HCT116 (cell line): ENCODE data around the gene SLC9A9. TPM values are rescaled to one million over a fixed set of nuclear protein-coding genes. Genes with fewer than 3 reads are reported as not detected.

Source experiments
- ATAC-seq: fragments of 200-7000 bp; cut with Tn5 transposase; 2 replicates; pipeline ENCODE4 v1.9.1; 2020; ENCODE audit warnings: mild to moderate bottlenecking, moderate library complexity
- BruUV-seq: library from RNA; stranded (reverse); fragments of 400-500 nt; replicated peaks from 2 replicates; lab custom pipeline; 2021; lab: Mats Ljungman, UMichigan
- CTCF ChIA-PET: fragments of 300-600 bp; sonication (Branson Sonifier 250); formaldehyde crosslinking; loops from one replicate; lab custom pipeline; 2021; ENCODE audit warnings: antibody characterized with exemption; lab: Charles Lee
- POLR2A ChIA-PET: fragments of 300-600, 350-600 bp; sonication (Branson Sonifier 250); formaldehyde crosslinking; loops from one replicate; lab custom pipeline; 2021; ENCODE audit warnings: antibody characterized with exemption; lab: Charles Lee
- RAD21 ChIA-PET, 2 experiments: fragments of 300-600 bp; sonication (Branson Sonifier 250); formaldehyde crosslinking; loops; one replicate each; lab custom pipeline; 2023; ENCODE audit warnings: low total read pairs in 2 of 2; ENCODE audit not compliant: uncharacterized antibody in 2 of 2, unreplicated experiment in 2 of 2, low non-redundant PET in 1 of 2; lab: Charles Lee
- DNase-seq: peaks from one replicate; pipeline ENCODE4 v3.0.0-alpha.2; 2010; ENCODE audit warnings: low read depth, low spot score
- H2AFZ ChIP-seq: fragments of 200-600 bp; shearing (Covaris generic), sonication (generic); 2 replicates; pipeline ENCODE4 v1.6.1; 2017; ENCODE audit warnings: low read depth, mixed run types, mixed read lengths, antibody characterized with exemption, low read length; ENCODE audit not compliant: poor library complexity, severe bottlenecking
- H3K27ac ChIP-seq: 2 replicates; pipeline ENCODE4 v1.5.1; 2012; ENCODE audit warnings: low read depth, low read length
- H3K27me3 ChIP-seq: fragments of 200-600 bp; sonication (generic); 2 replicates; pipeline ENCODE4 v1.6.1; 2016; ENCODE audit warnings: mixed run types, low read length, mixed read lengths; ENCODE audit not compliant: insufficient read depth
- H3K36me3 ChIP-seq, 2 experiments: fragments of 200-500 bp in 1 of 2; fragments of 200-600 bp in 1 of 2; sonication (Bioruptor generic) in 1 of 2; sonication (generic) in 1 of 2; 2 replicates each; pipeline versions ENCODE4 v1.5.1 to v1.6.1; 2014 to 2016; ENCODE audit warnings: low read length in 2 of 2, inconsistent platforms in 1 of 2, mixed read lengths in 1 of 2, mixed run types in 1 of 2; ENCODE audit not compliant: insufficient read depth in 2 of 2, control insufficient read depth in 1 of 2
- H3K4me1 ChIP-seq, 2 experiments: fragments of 200-600 bp in 1 of 2; sonication (generic) in 1 of 2; 2 replicates each; pipeline versions ENCODE4 v1.5.1 to v1.6.1; 2012 to 2017; ENCODE audit warnings: low read length in 2 of 2, inconsistent platforms in 1 of 2, mild to moderate bottlenecking in 1 of 2, mixed read lengths in 1 of 2, mixed run types in 1 of 2, moderate library complexity in 1 of 2; ENCODE audit not compliant: insufficient read depth in 2 of 2, control insufficient read depth in 1 of 2
- H3K4me2 ChIP-seq: fragments of 200-600 bp; sonication (generic); 2 replicates; pipeline ENCODE4 v1.6.1; 2017; ENCODE audit warnings: mixed run types, low read length, mixed read lengths
- H3K4me3 ChIP-seq, 2 experiments: fragments of 200-600 bp in 1 of 2; sonication (generic) in 1 of 2; replicated peaks in 1 of 2; 2 replicates each; pipeline ENCODE4 v1.5.1; 2011 to 2016; ENCODE audit warnings: low read length in 2 of 2, control low read depth in 1 of 2, low read depth in 1 of 2, mild to moderate bottlenecking in 1 of 2, mixed read lengths in 1 of 2, mixed run types in 1 of 2
- H3K79me2 ChIP-seq: fragments of 200-600 bp; sonication (generic); 2 replicates; pipeline ENCODE4 v1.6.1; 2017; ENCODE audit warnings: mild to moderate bottlenecking, mixed run types, low read length, moderate library complexity, mixed read lengths; ENCODE audit not compliant: insufficient read depth
- H3K9ac ChIP-seq: fragments of 200-600 bp; sonication (generic); 2 replicates; pipeline ENCODE4 v1.6.1; 2016; ENCODE audit warnings: low read length, mixed read lengths
- H3K9me2 ChIP-seq: fragments of 200-600 bp; sonication (generic), shearing (Covaris generic); 2 replicates; pipeline ENCODE4 v1.6.1; 2017; ENCODE audit warnings: mixed run types, mild to moderate bottlenecking, moderate library complexity; ENCODE audit not compliant: insufficient read depth
- H3K9me3 ChIP-seq, 2 experiments: fragments of 200-500 bp in 1 of 2; fragments of 200-600 bp in 1 of 2; sonication (Bioruptor generic) in 1 of 2; sonication (generic) in 1 of 2; 2 replicates each; pipeline ENCODE4 v1.6.1; 2014 to 2017; ENCODE audit warnings: low read length in 2 of 2, mixed read lengths in 2 of 2, inconsistent platforms in 1 of 2, low read depth in 1 of 2, mild to moderate bottlenecking in 1 of 2, mixed run types in 1 of 2, moderate library complexity in 1 of 2; ENCODE audit not compliant: control insufficient read depth in 1 of 2, insufficient read depth in 1 of 2
- H4K20me1 ChIP-seq: fragments of 200-600 bp; sonication (generic), shearing (Covaris generic); 2 replicates; pipeline ENCODE4 v1.6.1; 2017; ENCODE audit warnings: mixed run types, mild to moderate bottlenecking, moderate library complexity; ENCODE audit not compliant: insufficient read depth
- CBX3 ChIP-seq: IDR thresholded peaks from 2 replicates; pipeline ENCODE4 v1.6.1; 2012; ENCODE audit warnings: low read depth
- CEBPB ChIP-seq: IDR thresholded peaks from 2 replicates; pipeline ENCODE4 v1.6.1; 2012; ENCODE audit warnings: low read depth
- CTCF ChIP-seq, 3 experiments: fragments of 200-600 bp in 1 of 3; sonication (generic) in 1 of 3; IDR thresholded peaks in 2 of 3; conservative IDR thresholded peaks in 1 of 3; 2 replicates each; pipeline ENCODE4 v1.5.1; 2012 to 2017; ENCODE audit warnings: low read depth in 2 of 3, low read length in 2 of 3, antibody characterized with exemption in 1 of 3, borderline replicate concordance in 1 of 3, control low read depth in 1 of 3, mild to moderate bottlenecking in 1 of 3, mixed read lengths in 1 of 3, mixed run types in 1 of 3, moderate library complexity in 1 of 3; ENCODE audit not compliant: insufficient read depth in 1 of 3
- EGR1 ChIP-seq: IDR thresholded peaks from 2 replicates; pipeline ENCODE4 v1.6.1; 2012; ENCODE audit warnings: low read depth
- JUND ChIP-seq: IDR thresholded peaks from 2 replicates; pipeline ENCODE4 v1.6.1; 2012
- MAX ChIP-seq: IDR thresholded peaks from 2 replicates; pipeline ENCODE4 v1.6.1; 2012
- REST ChIP-seq: IDR thresholded peaks from 2 replicates; pipeline ENCODE4 v1.6.1; 2012; ENCODE audit warnings: low read depth
- SP1 ChIP-seq: IDR thresholded peaks from 2 replicates; pipeline ENCODE4 v1.6.1; 2012; ENCODE audit warnings: low read depth
- SRF ChIP-seq: IDR thresholded peaks from 2 replicates; pipeline ENCODE4 v1.6.1; 2012; ENCODE audit warnings: low read depth
- TCF7L2 ChIP-seq: IDR thresholded peaks from 2 replicates; pipeline ENCODE4 v1.7.0; 2011; ENCODE audit warnings: borderline replicate concordance, inconsistent platforms; ENCODE audit not compliant: insufficient read depth, insufficient read length; ENCODE audit errors: extremely low read depth
- YY1 ChIP-seq: IDR thresholded peaks from 2 replicates; pipeline ENCODE4 v1.6.1; 2011; ENCODE audit warnings: low read length, low read depth, moderate library complexity, mild to moderate bottlenecking; ENCODE audit not compliant: insufficient replicate concordance; ENCODE audit errors: extremely low read depth
- ZBTB33 ChIP-seq: IDR thresholded peaks from 2 replicates; pipeline ENCODE4 v1.6.1; 2011; ENCODE audit warnings: mild to moderate bottlenecking, low read length, moderate library complexity; ENCODE audit not compliant: insufficient replicate concordance; ENCODE audit errors: extremely low read depth
- ZFX ChIP-seq: fragments of 450-650 bp; IDR thresholded peaks from 2 replicates; pipeline ENCODE4 v1.6.1; 2017
- ZNF274 ChIP-seq: fragments of 200-500 bp; sonication (Bioruptor generic); IDR thresholded peaks from 2 replicates; pipeline ENCODE4 v1.6.1; 2014; ENCODE audit warnings: mild to moderate bottlenecking, low read depth, low read length, inconsistent platforms
- intact Hi-C: fragments of 100-400 bp; cut with micrococcal nuclease; formaldehyde crosslinking; loops from 2 replicates; pipeline ENCODE4 v1.10.0; 2022
- total RNA-seq: library from RNA; stranded (reverse); gene quantifications from one replicate; pipeline ENCODE4 v1.2.1, GENCODE V29; 2021; ENCODE audit not compliant: unreplicated experiment

The SLC9A9 gene
- total RNA-seq, 1 experiment from 2014 or later: 0.20 TPM

GRCh38 chr3:143242691-143243090 lies 605.6 kb downstream of the SLC9A9 start (continued):
- TF ChIP-seq CEBPB: no peak
- no peak for TF ChIP-seq MAX

- TF ChIP-seq ZFX (no peak), CTCF (IDR thresholded peaks at IDR 0.05 in 2 of 3, conservative IDR thresholded peaks at IDR 0.05 in 1 of 3; ENCODE audit: borderline replicate concordance in 1 of 3, insufficient read depth in 1 of 3, low read depth in 2 of 3, low read length in 2 of 3) (no peak), SRF (no peak), ZNF274 (no peak), EGR1 (no peak), SP1 (no peak), TCF7L2 (no peak), MAX (no peak), REST (no peak), CBX3 (no peak), ZBTB33 (no peak), JUND (no peak), YY1 (no peak)
- Histone ChIP-seq H3K9me2 (no peaks in the 10 kb centered on the region), H3K79me2 (no peaks in the 10 kb centered on the region), H3K4me2 (no peak overlapping the region), H3K27me3 (no peaks in the 10 kb centered on the region), H3K4me1 (no peaks in the 10 kb centered on the region), H3K27ac (no peak overlapping the region), H3K4me3 (no peak overlapping the region), H3K9me3 (no peaks in the 10 kb centered on the region), H2AFZ (no peak overlapping the region), H3K36me3 (no peaks in the 10 kb centered on the region), H3K9ac (no peak overlapping the region), H4K20me1 (no peaks in the 10 kb centered on the region)
- ChIA-PET RAD21 (no interaction called here), POLR2A (no interaction called here), CTCF (no interaction called here)
- ATAC-seq (no peak), DNase-seq (no peak)
- intact Hi-C loops: no loop called here
- BruUV-seq: no TSS peak
These were observed 606.2 kb downstream of the SLC9A9 start for GRCh38 chr3:143242101-143242500.
